NCI-H128 (cell line): Measurements from ENCODE around the gene CENPO.

Experiments
- DNase-seq: peaks from one replicate; lab custom pipeline; 2025; ENCODE audit not compliant: unreplicated experiment; lab: John Stamatoyannopoulos, UW

The CENPO gene

GRCh38 chr2:24836206-24836605, 43.0 kb downstream of the CENPO start:
- no peak for DNase-seq

- no peak for DNase-seq
These were observed 43.5 kb downstream of the CENPO start for GRCh38 chr2:24836706-24837105.

GRCh38 chr2:24837996-24838513, 44.8 kb downstream of the CENPO start:
- DNase-seq, result no peak

GRCh38 chr2:24838541-24838940, 45.3 kb downstream of the CENPO start:
- no peak for DNase-seq

- DNase-seq, result no peak
These were observed 46.5 kb downstream of the CENPO start for GRCh38 chr2:24839729-24840128.

- no peak for DNase-seq
These were observed 47.1 kb downstream of the CENPO start for GRCh38 chr2:24840164-24840869.

GRCh38 chr2:24840962-24841945, 48.0 kb downstream of the CENPO start:
- DNase-seq, result no peak

GRCh38 chr2:24842081-24843050, 49.1 kb downstream of the CENPO start:
- DNase-seq, result no peak

- no peak for DNase-seq
These were observed 50.2 kb downstream of the CENPO start for GRCh38 chr2:24843330-24843860.

GRCh38 chr2:24844023-24844685, 50.9 kb downstream of the CENPO start:
- DNase-seq, result no peak

- no peak for DNase-seq
These were observed 52.5 kb downstream of the CENPO start for GRCh38 chr2:24845691-24846090.

GRCh38 chr2:24850944-24851343, 57.7 kb downstream of the CENPO start:
- no peak for DNase-seq

GRCh38 chr2:24852026-24852425, 58.8 kb downstream of the CENPO start:
- DNase-seq, result no peak

- DNase-seq, result no peak
These were observed 59.3 kb downstream of the CENPO start for GRCh38 chr2:24852431-24853020.

- no peak for DNase-seq
These were observed 59.8 kb downstream of the CENPO start for GRCh38 chr2:24853046-24853445.

- no peak for DNase-seq
These were observed 60.8 kb downstream of the CENPO start for GRCh38 chr2:24853996-24854395.

- no peak for DNase-seq
These were observed 61.9 kb downstream of the CENPO start for GRCh38 chr2:24855022-24855622.

- DNase-seq, result no peak
These were observed 62.5 kb downstream of the CENPO start for GRCh38 chr2:24855726-24856125.

GRCh38 chr2:24856791-24857211, 63.6 kb downstream of the CENPO start:
- DNase-seq, result no peak
